Peyer's patch (tissue), 4 donors: ENCODE measurements around the gene CNTNAP2.

Source experiments
- POLR2A ChIP-seq, 2 donors: fragments of 450-650 bp; IDR thresholded peaks; one replicate each; pipeline ENCODE4 v1.5.1; 2017; ENCODE audit warnings: antibody characterized with exemption in 2 of 2, mild to moderate bottlenecking in 2 of 2, moderate library complexity in 2 of 2
- TF ChIP-seq, protein P1 (sequence below), 6 experiments: fragments of 450-650 bp in 4 of 6; fragments of 200-600 bp in 2 of 6; sonication (generic) in 1 of 6; IDR thresholded peaks; one replicate each; pipeline ENCODE4 v1.5.1; 2017 to 2019; ENCODE audit warnings: antibody characterized with exemption in 6 of 6, mild to moderate bottlenecking in 3 of 6, moderate library complexity in 1 of 6

DNA sequence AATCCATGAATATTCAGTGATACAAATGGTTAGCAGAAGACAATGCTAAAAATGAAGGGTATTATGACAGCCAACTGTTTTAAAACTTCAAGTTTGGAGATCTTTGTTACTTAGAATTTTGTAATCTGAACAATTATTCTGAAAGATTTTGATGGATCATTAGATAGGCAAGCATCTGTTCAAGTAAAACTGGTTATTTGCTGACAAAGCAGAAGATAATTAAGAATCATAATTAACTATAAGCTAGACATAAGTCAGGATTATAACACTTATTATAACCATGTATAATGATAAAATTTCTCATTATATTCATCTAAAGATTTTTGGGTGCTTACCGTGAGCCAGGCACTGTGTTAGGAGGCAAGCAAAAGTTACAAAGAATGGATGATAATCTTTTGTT is 1145.1 kb downstream of the CNTNAP2 start:
- TF ChIP-seq, protein P1, sequence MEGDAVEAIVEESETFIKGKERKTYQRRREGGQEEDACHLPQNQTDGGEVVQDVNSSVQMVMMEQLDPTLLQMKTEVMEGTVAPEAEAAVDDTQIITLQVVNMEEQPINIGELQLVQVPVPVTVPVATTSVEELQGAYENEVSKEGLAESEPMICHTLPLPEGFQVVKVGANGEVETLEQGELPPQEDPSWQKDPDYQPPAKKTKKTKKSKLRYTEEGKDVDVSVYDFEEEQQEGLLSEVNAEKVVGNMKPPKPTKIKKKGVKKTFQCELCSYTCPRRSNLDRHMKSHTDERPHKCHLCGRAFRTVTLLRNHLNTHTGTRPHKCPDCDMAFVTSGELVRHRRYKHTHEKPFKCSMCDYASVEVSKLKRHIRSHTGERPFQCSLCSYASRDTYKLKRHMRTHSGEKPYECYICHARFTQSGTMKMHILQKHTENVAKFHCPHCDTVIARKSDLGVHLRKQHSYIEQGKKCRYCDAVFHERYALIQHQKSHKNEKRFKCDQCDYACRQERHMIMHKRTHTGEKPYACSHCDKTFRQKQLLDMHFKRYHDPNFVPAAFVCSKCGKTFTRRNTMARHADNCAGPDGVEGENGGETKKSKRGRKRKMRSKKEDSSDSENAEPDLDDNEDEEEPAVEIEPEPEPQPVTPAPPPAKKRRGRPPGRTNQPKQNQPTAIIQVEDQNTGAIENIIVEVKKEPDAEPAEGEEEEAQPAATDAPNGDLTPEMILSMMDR (IDR thresholded peaks at IDR 0.05), result no peak
- TF ChIP-seq POLR2A (IDR thresholded peaks at IDR 0.05), result no peak
